Tibial nerve (tissue), 4 donors: Measurements from ENCODE around the gene TOX2. TPM values are rescaled to one million over a fixed set of nuclear protein-coding genes. Genes with fewer than 3 reads are reported as not detected.
A peak's percentile ranks its signal among the peaks of the same experiment; 100 is the strongest.

ENCODE experiments used
- DNase-seq, 2 donors: peaks; one replicate each; pipeline ENCODE4 v3.0.0-alpha.2; 2019; ENCODE audit warnings: low spot score in 2 of 2
- H3K27ac ChIP-seq, 4 donors: fragments of 200-600 bp; sonication (generic) in 3 of 4; one replicate each; pipeline ENCODE4 v1.5.1; 2017 to 2019; ENCODE audit warnings: mild to moderate bottlenecking in 1 of 4
- H3K27me3 ChIP-seq, 2 donors: fragments of 200-600 bp; sonication (generic) in 1 of 2; one replicate each; pipeline versions ENCODE4 v1.5.1 to v1.6.0; 2017 to 2019
- H3K36me3 ChIP-seq, 3 donors: fragments of 200-600 bp; sonication (generic); one replicate each; pipeline ENCODE4 v1.5.1; 2018 to 2019
- H3K4me1 ChIP-seq, 4 donors: fragments of 200-600 bp; sonication (generic) in 3 of 4; one replicate each; pipeline ENCODE4 v1.5.1; 2017 to 2019
- H3K4me3 ChIP-seq, 4 donors: fragments of 200-600 bp; sonication (generic) in 3 of 4; one replicate each; pipeline ENCODE4 v1.5.1; 2017 to 2019; ENCODE audit warnings: mild to moderate bottlenecking in 1 of 4, moderate library complexity in 1 of 4
- H3K9me3 ChIP-seq, 4 donors: fragments of 200-600 bp; sonication (generic) in 3 of 4; one replicate each; pipeline ENCODE4 v1.5.1; 2017 to 2019
- CTCF ChIP-seq, 5 experiments: fragments of 200-600 bp in 3 of 5; fragments of 450-650 bp in 2 of 5; sonication (generic) in 3 of 5; IDR thresholded peaks; one replicate each; pipeline ENCODE4 v1.5.1; 2016 to 2019; ENCODE audit warnings: antibody characterized with exemption in 5 of 5, mild to moderate bottlenecking in 3 of 5, moderate library complexity in 2 of 5
- EP300 ChIP-seq, 2 donors: sonication (generic); formaldehyde crosslinking; IDR thresholded peaks; one replicate each; pipeline ENCODE4 v1.6.1; 2017; ENCODE audit warnings: antibody characterized with exemption in 2 of 2, mild to moderate bottlenecking in 1 of 2
- POLR2A ChIP-seq, 2 donors: fragments of 450-650 bp; IDR thresholded peaks; one replicate each; pipeline ENCODE4 v1.6.1; 2017; ENCODE audit warnings: antibody characterized with exemption in 2 of 2, mild to moderate bottlenecking in 2 of 2, moderate library complexity in 2 of 2
- WGBS, 2 donors: methylation state at CpG; one replicate each; pipeline ENCODE4 v1.1.5; 2018; 5-methylcytosine and 5-hydroxymethylcytosine counted together
- total RNA-seq, 4 donors: library from RNA; depleted of rRNA; stranded (reverse); fragments of >200 nt; gene quantifications; one replicate each; pipeline ENCODE4 v1.1.0, GENCODE V29; 2016

The TOX2 gene
- total RNA-seq, 4 donors from 2014 or later, result 1.3 to 3.3 (median 1.9) TPM

DNA sequence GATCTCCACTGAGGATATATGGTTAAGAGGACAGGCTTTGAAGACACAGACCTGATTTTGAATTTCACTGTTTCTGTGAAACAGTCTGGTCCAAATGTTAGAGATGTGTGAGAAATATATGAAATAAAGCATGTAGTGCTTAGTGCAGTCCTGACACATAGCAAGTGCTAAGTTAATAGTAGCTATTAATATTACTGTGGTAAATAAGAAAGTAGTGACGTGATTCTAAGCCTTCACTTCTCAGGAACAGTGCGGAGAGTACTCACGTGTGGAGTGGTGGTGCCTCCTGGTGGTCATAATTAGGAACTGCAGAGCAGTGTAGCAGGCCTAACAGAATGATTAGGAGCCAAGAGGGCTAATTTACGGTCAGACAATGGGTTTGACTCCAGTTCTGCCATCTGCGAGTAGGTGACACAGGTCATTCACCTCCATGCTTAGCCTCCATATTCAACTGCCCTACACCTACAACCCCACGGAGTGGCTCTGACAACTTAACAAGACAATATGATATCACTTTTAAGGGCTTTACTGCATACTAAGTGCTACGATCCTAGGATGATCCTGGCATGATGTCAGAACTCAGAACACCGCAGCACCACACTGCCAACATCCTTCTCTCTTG lies 166.1 kb downstream of the TOX2 start:
- WGBS, 2 donors, result 14 to 22% methylated on average over 8 of the region's 8 CpGs
- TF ChIP-seq EP300 (IDR thresholded peaks at IDR 0.05), result no peak
- TF ChIP-seq CTCF (IDR thresholded peaks at IDR 0.05), result peak; percentile 84 to 96 (median 86)
- TF ChIP-seq POLR2A (IDR thresholded peaks at IDR 0.05), result no peak
- Histone ChIP-seq H3K9me3 (no peaks in the 10 kb centered on the region), H3K4me3 (no peak overlapping the region), H3K36me3 (no peaks in the 10 kb centered on the region), H3K27me3 (no peaks in the 10 kb centered on the region), H3K27ac (no peak overlapping the region), H3K4me1 (no peaks in the 10 kb centered on the region)
- peak; percentile 31 to 84 for DNase-seq

DNA sequence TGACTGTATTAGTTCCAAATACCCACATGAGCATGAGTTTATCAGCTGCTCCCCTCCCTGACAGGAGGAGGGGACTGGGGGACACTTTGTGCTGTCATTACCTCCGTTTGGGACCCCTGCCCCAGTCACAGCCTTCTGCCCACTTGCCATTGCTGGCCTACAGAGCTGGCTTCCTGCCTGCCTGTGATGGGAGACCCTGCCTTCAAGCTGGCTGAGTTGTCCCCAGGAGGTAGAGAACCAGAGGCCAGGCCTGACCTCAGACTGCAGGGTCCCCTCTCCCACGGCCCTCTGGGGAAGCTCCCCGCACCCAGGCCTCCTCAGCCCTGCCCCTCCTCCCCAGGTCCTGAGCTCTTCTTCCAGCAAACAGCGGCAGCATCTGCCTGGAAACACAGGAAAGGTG lies 166.8 kb downstream of the TOX2 start:
- WGBS, 2 donors, result 65 to 70% methylated on average over 3 to 4 of the region's 4 CpGs
- Histone ChIP-seq H3K27ac (no peak overlapping the region), H3K27me3 (no peaks in the 10 kb centered on the region), H3K4me3 (no peak overlapping the region), H3K36me3 (no peaks in the 10 kb centered on the region), H3K9me3 (no peaks in the 10 kb centered on the region), H3K4me1 (no peaks in the 10 kb centered on the region)
- no peak for TF ChIP-seq EP300 (IDR thresholded peaks at IDR 0.05)
- TF ChIP-seq POLR2A (IDR thresholded peaks at IDR 0.05), result no peak
- TF ChIP-seq CTCF (IDR thresholded peaks at IDR 0.05), result no peak
- no peak for DNase-seq

DNA sequence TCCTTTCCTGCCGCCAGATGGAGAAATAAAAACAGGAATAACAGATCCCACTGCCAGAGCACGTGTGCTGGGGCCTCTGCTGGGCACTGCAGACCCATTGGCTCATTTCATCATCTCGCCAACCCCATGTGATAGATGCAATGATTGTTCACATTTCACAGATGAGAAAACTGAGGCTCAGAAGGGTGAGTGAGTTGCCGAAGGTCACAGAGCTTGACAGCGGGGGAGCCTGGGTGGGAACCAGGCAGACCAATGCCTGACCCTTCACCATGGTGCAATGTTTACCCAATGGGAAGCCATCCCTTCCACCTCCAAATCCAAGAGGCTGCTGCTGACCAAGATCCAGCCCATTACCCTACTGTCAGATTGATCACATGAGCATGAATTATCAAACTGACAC lies 167.2 kb downstream of the TOX2 start:
- no peaks in the 10 kb centered on the region for H3K4me1 ChIP-seq
- no peaks in the 10 kb centered on the region for H3K36me3 ChIP-seq
- no peak overlapping the region for H3K4me3 ChIP-seq
- 80 to 81% methylated on average over 5 of the region's 5 CpGs for WGBS, 2 donors
- no peaks in the 10 kb centered on the region for H3K9me3 ChIP-seq
- no peak overlapping the region for H3K27ac ChIP-seq
- H3K27me3 ChIP-seq, result no peaks in the 10 kb centered on the region
- DNase-seq, result no peak
- TF ChIP-seq POLR2A (IDR thresholded peaks at IDR 0.05), result no peak
- no peak for TF ChIP-seq EP300 (IDR thresholded peaks at IDR 0.05)
- no peak for TF ChIP-seq CTCF (IDR thresholded peaks at IDR 0.05)

- no peak for DNase-seq
- no peaks in the 10 kb centered on the region for H3K4me1 ChIP-seq
- TF ChIP-seq EP300 (IDR thresholded peaks at IDR 0.05), result no peak
- no peak for TF ChIP-seq CTCF (IDR thresholded peaks at IDR 0.05)
- TF ChIP-seq POLR2A (IDR thresholded peaks at IDR 0.05), result no peak
- no peaks in the 10 kb centered on the region for H3K36me3 ChIP-seq
- no peak overlapping the region for H3K27ac ChIP-seq
- H3K27me3 ChIP-seq, result no peaks in the 10 kb centered on the region
- H3K9me3 ChIP-seq, result no peaks in the 10 kb centered on the region
- no peak overlapping the region for H3K4me3 ChIP-seq
- 73 to 78% methylated on average over 10 of the region's 10 CpGs for WGBS, 2 donors
Observed at GRCh38 chr20:44083220-44083933, 168.7 kb downstream of the TOX2 start.

GRCh38 chr20:44084439-44084838 lies 169.8 kb downstream of the TOX2 start:
- Histone ChIP-seq H3K4me3 (no peak overlapping the region), H3K4me1 (no peaks in the 10 kb centered on the region)

More at GRCh38 chr20:44084439-44084838, 169.8 kb downstream of the TOX2 start:
- H3K36me3 ChIP-seq, result no peaks in the 10 kb centered on the region
- H3K27me3 ChIP-seq, result no peaks in the 10 kb centered on the region
- no peak for DNase-seq
- no peaks in the 10 kb centered on the region for H3K9me3 ChIP-seq
- WGBS, 2 donors, result 65 to 68% methylated on average over 2 of the region's 2 CpGs
- TF ChIP-seq EP300 (IDR thresholded peaks at IDR 0.05) (no peak), POLR2A (IDR thresholded peaks at IDR 0.05) (no peak), CTCF (IDR thresholded peaks at IDR 0.05) (no peak)
- H3K27ac ChIP-seq, result no peak overlapping the region
